Osteoblast (primary cell): ENCODE data around the gene DLG2. TPM values are rescaled to one million over a fixed set of nuclear protein-coding genes. Genes with fewer than 3 reads are reported as not detected.

Experiments
- DNase-seq: peaks from one replicate; pipeline ENCODE4 v3.0.0; 2011; ENCODE audit warnings: low spot score, mixed read lengths; ENCODE audit not compliant: insufficient read length; ENCODE audit errors: missing footprints
- H2AFZ ChIP-seq: 2 replicates; pipeline ENCODE4 v1.6.0; 2011; ENCODE audit warnings: mild to moderate bottlenecking, low read length
- H3K27ac ChIP-seq: 2 replicates; pipeline ENCODE4 v1.5.1; 2011; ENCODE audit warnings: mild to moderate bottlenecking, low read depth, low read length, moderate library complexity
- H3K27me3 ChIP-seq: 2 replicates; pipeline ENCODE4 v1.6.0; 2012; ENCODE audit warnings: mild to moderate bottlenecking, control low read depth, inconsistent platforms, low read length, moderate library complexity; ENCODE audit not compliant: insufficient read depth
- H3K36me3 ChIP-seq: 2 replicates; pipeline ENCODE4 v1.5.1; 2011; ENCODE audit warnings: mild to moderate bottlenecking, low read length, control low read depth, moderate library complexity; ENCODE audit not compliant: insufficient read depth
- H3K4me1 ChIP-seq: 2 replicates; pipeline ENCODE4 v1.5.1; 2011; ENCODE audit warnings: mild to moderate bottlenecking, low read length, control low read depth, moderate library complexity; ENCODE audit not compliant: insufficient read depth
- H3K4me2 ChIP-seq: 2 replicates; pipeline ENCODE4 v1.6.0; 2011; ENCODE audit warnings: mild to moderate bottlenecking, low read length; ENCODE audit not compliant: insufficient read depth
- H3K4me3 ChIP-seq: fragments of 200-600 bp; sonication (generic); 3 replicates; pipeline ENCODE4 v1.5.1; 2012; ENCODE audit warnings: mild to moderate bottlenecking, low read length, inconsistent platforms; ENCODE audit not compliant: insufficient read depth
- H3K79me2 ChIP-seq: 2 replicates; pipeline ENCODE4 v1.6.0; 2012; ENCODE audit warnings: mild to moderate bottlenecking, low read length, control low read depth, inconsistent platforms; ENCODE audit not compliant: insufficient read depth
- H3K9me3 ChIP-seq: 2 replicates; pipeline ENCODE4 v1.5.1; 2011; ENCODE audit warnings: low read depth, low read length, control low read depth
- H4K20me1 ChIP-seq: 2 replicates; pipeline ENCODE4 v1.6.0; 2012; ENCODE audit warnings: mild to moderate bottlenecking, low read length, control low read depth; ENCODE audit not compliant: insufficient read depth
- CTCF ChIP-seq: IDR thresholded peaks from 2 replicates; pipeline ENCODE4 v1.5.1; 2011; ENCODE audit warnings: mild to moderate bottlenecking, low read depth, low read length, moderate library complexity; ENCODE audit errors: extremely low read depth
- total RNA-seq: library from RNA; depleted of rRNA; stranded (reverse); fragments of >200 nt; gene quantifications from 2 replicates; pipeline ENCODE4 v1.2.3, GENCODE V29; 2012

The DLG2 gene
- total RNA-seq, 1 donor, result 3.3 TPM

- Histone ChIP-seq H3K4me2 (no peak overlapping the region), H3K4me3 (no peak overlapping the region), H3K27ac (no peak overlapping the region), H2AFZ (no peak overlapping the region), H3K9me3 (no peaks in the 10 kb centered on the region), H3K36me3 (no peaks in the 10 kb centered on the region), H3K79me2 (no peaks in the 10 kb centered on the region), H3K4me1 (no peaks in the 10 kb centered on the region), H3K27me3 (no peaks in the 10 kb centered on the region), H4K20me1 (no peaks in the 10 kb centered on the region)
- no peak for DNase-seq
- no peak for TF ChIP-seq CTCF
These were observed 820.8 kb downstream of the DLG2 start for GRCh38 chr11:84806354-84806753.

GRCh38 chr11:84804041-84804440, 823.1 kb downstream of the DLG2 start:
- TF ChIP-seq CTCF, result no peak
- no peak overlapping the region for H3K4me2 ChIP-seq
- no peaks in the 10 kb centered on the region for H3K27me3 ChIP-seq
- H3K79me2 ChIP-seq, result no peaks in the 10 kb centered on the region
- no peak for DNase-seq
- no peak overlapping the region for H3K27ac ChIP-seq
- H3K9me3 ChIP-seq, result no peaks in the 10 kb centered on the region
- H3K36me3 ChIP-seq, result no peaks in the 10 kb centered on the region
- H4K20me1 ChIP-seq, result no peaks in the 10 kb centered on the region
- no peak overlapping the region for H2AFZ ChIP-seq
- H3K4me1 ChIP-seq, result no peaks in the 10 kb centered on the region
- H3K4me3 ChIP-seq, result no peak overlapping the region

- Histone ChIP-seq H3K9me3 (no peaks in the 10 kb centered on the region), H3K79me2 (no peaks in the 10 kb centered on the region), H3K4me3 (no peak overlapping the region), H3K4me2 (no peak overlapping the region), H3K4me1 (no peaks in the 10 kb centered on the region), H2AFZ (no peak overlapping the region), H3K36me3 (no peaks in the 10 kb centered on the region), H3K27ac (no peak overlapping the region), H3K27me3 (no peaks in the 10 kb centered on the region), H4K20me1 (no peaks in the 10 kb centered on the region)
- peak; percentile 54 for TF ChIP-seq CTCF
- DNase-seq, result peak; percentile 54
These were observed 826.3 kb downstream of the DLG2 start for GRCh38 chr11:84800755-84801346.

GRCh38 chr11:84799112-84799511, 828.0 kb downstream of the DLG2 start:
- H2AFZ ChIP-seq, result no peak overlapping the region
- no peak overlapping the region for H3K4me2 ChIP-seq
- no peak for DNase-seq
- H3K79me2 ChIP-seq, result no peaks in the 10 kb centered on the region
- H3K27me3 ChIP-seq, result no peaks in the 10 kb centered on the region
- no peaks in the 10 kb centered on the region for H3K9me3 ChIP-seq
- H3K4me3 ChIP-seq, result no peak overlapping the region
- H4K20me1 ChIP-seq, result no peaks in the 10 kb centered on the region
- H3K36me3 ChIP-seq, result no peaks in the 10 kb centered on the region
- no peak for TF ChIP-seq CTCF
- no peaks in the 10 kb centered on the region for H3K4me1 ChIP-seq
- no peak overlapping the region for H3K27ac ChIP-seq
